ENCODE measurements around the gene CGN.

DNA sequence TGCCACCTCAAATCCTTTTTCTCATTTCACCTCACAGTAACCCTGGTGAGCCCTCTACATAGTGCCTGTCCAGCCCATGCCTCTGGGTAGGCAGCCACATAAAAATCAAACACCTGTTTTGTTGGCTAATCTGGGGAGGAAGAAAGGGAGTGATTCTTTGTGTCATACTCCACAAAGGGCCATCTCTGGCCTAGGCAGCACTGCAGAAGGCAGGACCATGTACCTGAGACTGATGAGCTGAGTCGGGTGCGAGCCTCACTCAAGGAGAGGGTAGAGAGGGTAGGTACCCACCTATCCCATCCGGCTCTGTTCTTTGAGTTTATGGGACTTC lies 36.7 kb downstream of the CGN start:
- TF ChIP-seq CREB1 (IDR thresholded peaks at IDR 0.05) (no peak), CREB1 (CRISPR knock-in tag; IDR thresholded peaks at IDR 0.05) (no peak), MAFF (IDR thresholded peaks at IDR 0.05; ENCODE audit: low read depth, low read length) (no peak)
